Gastrocnemius medialis (tissue), 4 donors: ENCODE data around the gene ATG9B. TPM values are rescaled to one million over a fixed set of nuclear protein-coding genes. Genes with fewer than 3 reads are reported as not detected.

Experiments used
- ATAC-seq, 2 donors: fragments of 150-250 bp; one replicate each; pipeline ENCODE4 v1.9.1; 2016
- DNase-seq, 2 donors: peaks; one replicate each; pipeline ENCODE4 v3.0.0-alpha.2; 2019
- H3K27ac ChIP-seq, 4 donors: fragments of 200-600 bp; sonication (generic); 1 replicate in 1 of 4; 2 replicates in 3 of 4; pipeline ENCODE4 v1.5.1; 2016 to 2018; ENCODE audit warnings: mild to moderate bottlenecking in 2 of 4, moderate library complexity in 1 of 4
- H3K27me3 ChIP-seq, 3 donors: fragments of 200-600 bp; sonication (generic) in 2 of 3; 1 replicate in 1 of 3; 2 replicates in 2 of 3; pipeline versions ENCODE4 v1.5.1 to v1.6.0; 2016 to 2019; ENCODE audit warnings: mild to moderate bottlenecking in 1 of 3, moderate library complexity in 1 of 3
- H3K36me3 ChIP-seq, 2 donors: fragments of 200-600 bp; sonication (generic) in 1 of 2; one replicate each; pipeline ENCODE4 v1.5.1; 2017 to 2018
- H3K4me1 ChIP-seq, 2 donors: fragments of 200-600 bp; sonication (generic) in 1 of 2; one replicate each; pipeline ENCODE4 v1.5.1; 2016 to 2017; ENCODE audit warnings: mild to moderate bottlenecking in 2 of 2
- H3K4me3 ChIP-seq, 4 donors: fragments of 200-600 bp; sonication (generic) in 3 of 4; 1 replicate in 1 of 4; 2 replicates in 3 of 4; pipeline ENCODE4 v1.5.1; 2016 to 2019; ENCODE audit warnings: mild to moderate bottlenecking in 2 of 4
- H3K9me3 ChIP-seq, 3 donors: fragments of 200-600 bp; sonication (generic) in 2 of 3; 1 replicate in 1 of 3; 2 replicates in 2 of 3; pipeline ENCODE4 v1.5.1; 2016 to 2019
- CTCF ChIP-seq, 5 experiments: fragments of 450-650 bp in 3 of 5; fragments of 200-600 bp in 2 of 5; sonication (generic) in 2 of 5; IDR thresholded peaks in 4 of 5; conservative IDR thresholded peaks in 1 of 5; 1 replicate in 4 of 5; 2 replicates in 1 of 5; pipeline ENCODE4 v1.5.1; 2016 to 2019; ENCODE audit warnings: antibody characterized with exemption in 5 of 5, mild to moderate bottlenecking in 3 of 5, moderate library complexity in 3 of 5
- POLR2A ChIP-seq, 2 donors: fragments of 450-650 bp; IDR thresholded peaks; one replicate each; pipeline ENCODE4 v1.6.1; 2017; ENCODE audit warnings: antibody characterized with exemption in 2 of 2, mild to moderate bottlenecking in 2 of 2, moderate library complexity in 2 of 2
- in situ Hi-C, 4 donors: fragments of 200-750 bp; cut with MboI; loops; one replicate each; pipeline versions ENCODE4 v1.15.0 to v1.8.0; 2017; ENCODE audit warnings: low sequenced_read_pairs in 4 of 4
- intact Hi-C: fragments of 100-400 bp; cut with DNase I; formaldehyde crosslinking; loops from one replicate; pipeline ENCODE4 v1.15.1; 2023; ENCODE audit warnings: low total_unique reads
- total RNA-seq, 4 donors: library from RNA; depleted of rRNA; stranded (reverse); fragments of >200 nt; gene quantifications; one replicate each; pipeline versions ENCODE4 v1.1.0 to v1.2.3, GENCODE V29; 2016

ATG9B gene
- total RNA-seq, 4 donors from 2014 or later = 0.31 TPM; not detected in 3

- Histone ChIP-seq H3K27ac (peak overlapping the region in 2 of 4 donors; percentile 68 to 76), H3K4me1 (peaks cover 17 to 40% of the 10 kb centered on the region in 2 donors), H3K9me3 (no peaks in the 10 kb centered on the region), H3K27me3 (no peaks in the 10 kb centered on the region), H3K36me3 (peaks cover 0 to 31% of the 10 kb centered on the region in 2 donors), H3K4me3 (no peak overlapping the region)
- intact Hi-C loops = no loop called here
- TF ChIP-seq CTCF (IDR thresholded peaks at IDR 0.05 in 4 of 5, conservative IDR thresholded peaks at IDR 0.05 in 1 of 5) (no peak), POLR2A (IDR thresholded peaks at IDR 0.05) (no peak)
- ATAC-seq = no peak
- in situ Hi-C loops = no loop called here
- no peak for DNase-seq
Observed at GRCh38 chr7:151062111-151062398, 37.8 kb upstream of the ATG9B start.

- intact Hi-C loops (loop anchor here (2.0 kb wide), 1 partner anchor 49 kb away; no protein-coding TSS in a partner anchor), in situ Hi-C loops (no loop called here)
- Histone ChIP-seq H3K4me1 (peaks cover 22 to 44% of the 10 kb centered on the region in 2 donors), H3K4me3 (no peak overlapping the region), H3K27me3 (no peaks in the 10 kb centered on the region), H3K9me3 (no peaks in the 10 kb centered on the region), H3K27ac (peak overlapping the region in 1 of 4 donors; percentile 3), H3K36me3 (peaks cover 0 to 25% of the 10 kb centered on the region in 2 donors)
- ATAC-seq (no peak), DNase-seq (no peak)
- no peak for TF ChIP-seq POLR2A (IDR thresholded peaks at IDR 0.05)
- no peak for TF ChIP-seq CTCF (IDR thresholded peaks at IDR 0.05 in 4 of 5, conservative IDR thresholded peaks at IDR 0.05 in 1 of 5)
Observed at GRCh38 chr7:151061213-151062110, 37.2 kb upstream of the ATG9B start.

GRCh38 chr7:151060416-151061212, 36.3 kb upstream of the ATG9B start:
- Histone ChIP-seq H3K9me3 (no peaks in the 10 kb centered on the region), H3K27ac (peak overlapping the region; percentile 93 to 99 (median 98)), H3K27me3 (no peaks in the 10 kb centered on the region), H3K4me1 (peaks cover 22 to 44% of the 10 kb centered on the region in 2 donors), H3K36me3 (peaks cover 0 to 17% of the 10 kb centered on the region in 2 donors), H3K4me3 (peak overlapping the region; percentile 71 to 92 (median 86))
- TF ChIP-seq POLR2A (IDR thresholded peaks at IDR 0.05) (no peak), CTCF (IDR thresholded peaks at IDR 0.05 in 4 of 5, conservative IDR thresholded peaks at IDR 0.05 in 1 of 5) (no peak)
- DNase-seq = no peak
- no peak for ATAC-seq
- intact Hi-C loops (loop anchor here (2.0 kb wide), 1 partner anchor 50 kb away; no protein-coding TSS in a partner anchor), in situ Hi-C loops (no loop called here)

DNA sequence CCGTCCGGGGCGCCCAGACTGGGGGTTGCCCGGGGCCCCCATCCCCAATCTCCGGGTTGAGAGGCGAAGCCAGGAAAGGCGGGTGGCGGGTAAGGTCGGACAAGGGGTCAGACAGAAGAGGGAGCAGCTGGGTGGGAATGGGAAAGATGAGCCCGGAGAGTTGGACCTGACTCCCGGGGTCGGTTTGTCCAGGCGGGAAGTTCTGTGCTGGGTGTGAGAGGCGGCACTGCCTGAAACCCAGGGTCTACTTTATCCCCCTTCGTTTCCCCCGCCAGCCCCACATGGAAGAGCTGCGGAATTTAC, 35.8 kb upstream of the ATG9B start:
- peak overlapping the region; percentile 93 to 99 (median 98) for H3K27ac ChIP-seq
- intact Hi-C loops = loop anchor here (2.0 kb wide), 1 partner anchor 51 kb away; no protein-coding TSS in a partner anchor
- ATAC-seq = no peak

More for the DNA sequence above, 35.8 kb upstream of the ATG9B start:
- H3K9me3 ChIP-seq = no peaks in the 10 kb centered on the region
- no peak for DNase-seq
- H3K36me3 ChIP-seq = peaks cover 0 to 11% of the 10 kb centered on the region in 2 donors
- H3K4me1 ChIP-seq = peaks cover 22 to 44% of the 10 kb centered on the region in 2 donors
- peak overlapping the region; percentile 71 to 92 (median 86) for H3K4me3 ChIP-seq
- no peaks in the 10 kb centered on the region for H3K27me3 ChIP-seq
- in situ Hi-C loops = no loop called here
- TF ChIP-seq CTCF (IDR thresholded peaks at IDR 0.05 in 4 of 5, conservative IDR thresholded peaks at IDR 0.05 in 1 of 5) (peak in 1 of 5 experiments; percentile 1), POLR2A (IDR thresholded peaks at IDR 0.05) (no peak)
